Activated CD8-positive, alpha-beta memory T cell treated with anti-CD3 and anti-CD28 coated beads for 4 hours (primary cell): ENCODE results near the gene IGSF21.
"Not testable (repeated sequence)": the region's sequence is repeated elsewhere in the genome, so short reads cannot be mapped to it uniquely, and the experiment has no call there.

Experiments used
- DNase-seq, 2 donors: peaks; one replicate each; pipeline ENCODE4 v3.0.0-alpha.2; 2020; ENCODE audit warnings: low read depth in 2 of 2

Gene IGSF21

DNA sequence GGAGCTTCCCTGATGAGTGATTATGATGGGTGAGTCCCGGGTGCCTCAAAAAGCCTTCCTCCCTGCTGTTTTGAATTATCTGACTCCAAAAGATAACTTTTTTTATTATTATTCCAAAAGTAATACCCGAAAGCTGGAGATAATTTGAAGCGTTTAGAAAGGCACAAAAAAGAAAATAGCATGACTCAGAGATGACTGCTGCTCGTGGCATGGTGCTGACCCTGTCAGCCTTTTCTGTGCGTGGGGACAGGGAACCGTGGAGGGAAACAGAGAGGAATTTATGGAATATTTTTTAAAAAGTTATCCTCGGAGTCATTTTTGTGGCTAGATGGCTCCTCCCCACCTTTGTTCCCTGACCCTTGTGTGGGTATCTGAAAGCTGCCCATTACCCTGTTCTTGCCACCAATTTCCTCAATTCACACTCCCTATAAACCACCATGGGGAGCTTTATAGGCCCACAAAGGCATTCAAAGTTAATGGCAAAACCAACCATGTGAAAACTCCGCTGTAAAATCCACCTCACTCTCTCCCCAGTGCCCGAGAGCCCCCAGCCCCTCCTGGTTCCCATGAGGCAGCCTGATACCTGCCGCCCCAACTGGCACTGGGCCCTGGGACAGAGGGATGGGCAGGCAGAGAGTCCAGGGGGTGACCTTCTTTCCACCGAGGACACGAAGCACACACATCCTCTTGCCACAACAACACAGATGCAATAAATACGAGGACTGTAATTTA, 37.5 kb downstream of the IGSF21 start:
- no peak for DNase-seq

DNA sequence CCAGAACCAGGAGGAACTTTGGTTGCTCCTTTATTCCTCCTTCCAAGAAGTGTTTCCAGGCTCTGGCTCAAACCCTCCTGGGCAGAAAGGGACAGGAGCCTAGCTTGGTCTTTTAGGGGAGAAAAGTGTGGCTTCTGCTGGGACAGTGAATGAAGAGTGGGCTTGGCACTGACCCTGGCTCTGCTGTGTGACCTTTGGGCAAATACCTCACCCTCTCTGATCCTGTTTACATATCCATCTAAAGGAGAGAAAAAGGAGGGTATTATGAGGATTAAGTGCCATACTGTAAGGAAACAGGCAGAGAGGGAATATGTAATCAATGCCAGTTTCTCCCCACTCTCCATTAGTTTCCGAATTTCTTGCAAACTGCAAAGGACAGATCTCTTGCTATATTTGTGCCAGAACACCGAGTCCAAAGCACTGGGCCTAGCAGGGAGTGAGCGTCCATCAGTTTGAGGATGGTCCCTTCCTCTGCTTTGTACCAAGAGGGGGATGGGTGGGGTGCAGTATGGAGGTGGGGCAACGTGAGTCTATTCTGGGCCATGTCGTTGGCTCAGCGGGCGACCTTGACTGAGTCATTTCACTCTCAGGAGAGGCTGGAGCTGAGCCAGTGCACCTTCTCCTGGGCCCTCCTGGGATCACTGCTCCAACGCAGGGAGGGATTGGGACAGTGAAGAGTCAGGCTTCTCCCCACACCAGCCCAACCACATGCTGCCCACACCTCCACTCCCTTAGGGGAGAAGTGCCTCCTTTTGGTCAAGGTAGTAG, 38.4 kb downstream of the IGSF21 start:
- no peak for DNase-seq

- DNase-seq = no peak
Measured at GRCh38 chr1:18146886-18147285, 39.3 kb downstream of the IGSF21 start.

GRCh38 chr1:18147672-18148071, 40.1 kb downstream of the IGSF21 start:
- no peak for DNase-seq

GRCh38 chr1:18148461-18148860, 40.9 kb downstream of the IGSF21 start:
- DNase-seq = no peak

- no peak for DNase-seq
Measured at GRCh38 chr1:18149027-18149641, 41.5 kb downstream of the IGSF21 start.

GRCh38 chr1:18151436-18152122, 44.0 kb downstream of the IGSF21 start:
- no peak for DNase-seq

- DNase-seq = no peak
Measured at GRCh38 chr1:18154430-18155194, 47.0 kb downstream of the IGSF21 start.

DNA sequence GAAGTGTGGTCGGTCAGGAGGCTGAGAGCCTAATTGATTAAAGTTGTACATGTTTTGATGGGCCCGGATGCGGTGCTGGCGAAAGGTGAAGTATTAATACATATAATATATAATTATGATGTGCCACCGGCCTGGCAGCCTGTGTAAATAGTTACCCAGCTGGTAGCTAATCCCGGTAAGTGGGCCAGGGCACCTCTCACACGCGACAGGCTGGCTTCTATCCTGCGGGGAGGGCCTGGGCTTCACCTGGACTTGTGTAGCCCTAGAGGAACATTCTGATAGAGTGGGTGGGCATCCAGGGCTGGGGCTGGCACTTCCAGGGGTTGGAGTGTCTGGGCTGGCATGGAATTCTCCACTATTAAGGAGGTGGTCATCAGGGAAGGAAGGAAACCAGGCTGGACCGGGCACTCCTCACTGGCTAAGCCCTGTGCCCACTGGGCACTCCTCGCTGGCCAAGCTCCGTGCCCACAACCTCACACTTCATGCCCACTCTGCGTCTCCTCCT, 48.3 kb downstream of the IGSF21 start:
- no peak for DNase-seq

- no peak for DNase-seq
Measured at GRCh38 chr1:18157352-18157751, 49.8 kb downstream of the IGSF21 start.

DNA sequence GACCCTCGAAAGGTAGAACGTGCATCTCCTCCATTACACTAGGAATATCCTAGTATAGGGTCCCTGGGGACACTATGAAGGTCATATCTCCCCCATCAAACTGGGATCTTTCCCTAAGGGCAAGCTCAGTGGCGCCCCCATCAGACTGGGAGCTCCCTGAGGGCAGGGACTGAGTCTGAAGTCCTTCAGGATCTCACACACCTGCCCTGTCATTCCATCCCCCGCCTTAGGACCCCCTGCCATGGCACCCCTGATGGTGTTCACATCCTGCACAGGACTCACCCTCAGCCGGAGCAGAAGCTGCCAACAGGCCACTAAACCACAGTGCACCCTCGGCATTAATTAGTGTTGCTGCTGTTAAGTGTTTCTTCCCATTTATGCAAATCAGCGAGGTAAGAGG, 50.4 kb downstream of the IGSF21 start:
- no peak for DNase-seq

DNA sequence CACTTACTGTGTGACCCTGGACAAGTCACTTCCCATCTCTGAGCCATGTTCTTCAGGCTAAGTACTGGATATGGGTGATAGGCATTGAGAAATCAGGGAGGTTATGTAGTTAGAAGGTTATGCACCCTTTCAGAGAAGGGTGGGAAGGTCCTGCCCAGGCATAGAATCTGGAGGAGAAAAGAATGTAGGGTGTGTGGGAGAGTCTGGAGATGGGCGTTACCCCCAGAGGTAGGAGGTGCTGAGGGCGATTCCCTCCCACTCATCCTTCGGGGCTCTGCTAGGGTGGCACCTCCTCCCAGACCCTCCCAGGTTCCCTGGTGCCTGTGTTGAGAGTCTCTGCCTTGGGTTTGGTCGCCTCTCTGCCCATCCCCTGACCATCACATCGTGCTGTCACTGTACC, 51.1 kb downstream of the IGSF21 start:
- no peak for DNase-seq

DNA sequence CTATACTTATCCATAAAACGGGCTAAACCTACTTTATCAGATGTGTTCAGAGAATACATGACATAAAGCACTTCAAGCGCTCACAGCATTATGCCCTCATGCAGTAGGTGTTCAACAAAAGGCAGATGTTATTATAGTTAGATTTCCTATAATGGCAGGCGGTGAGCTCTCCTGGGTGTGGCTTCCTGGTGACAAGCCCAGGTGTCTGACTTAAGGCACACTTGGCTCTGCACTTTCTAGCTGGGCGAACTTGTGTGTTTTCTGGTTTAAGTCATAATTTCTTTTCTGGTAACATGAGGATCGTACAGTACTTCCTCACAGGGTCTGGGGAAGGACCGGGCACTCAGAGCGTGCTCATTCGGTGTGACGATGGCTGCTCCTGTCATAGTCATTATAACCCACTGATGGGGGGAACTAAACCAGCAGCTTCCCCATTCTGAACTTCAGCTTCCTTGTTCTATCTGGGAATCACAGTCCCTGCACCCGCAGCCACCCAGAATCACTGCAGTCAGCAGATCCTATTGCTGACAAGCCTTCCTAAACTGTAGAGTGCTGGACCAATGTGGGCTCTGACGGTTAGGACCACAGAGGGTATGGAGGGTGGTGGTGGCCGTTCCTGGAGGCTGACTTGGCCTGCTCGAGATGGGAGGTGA, 52.8 kb downstream of the IGSF21 start:
- no peak for DNase-seq

GRCh38 chr1:18161690-18162089, 54.1 kb downstream of the IGSF21 start:
- DNase-seq = no peak

DNA sequence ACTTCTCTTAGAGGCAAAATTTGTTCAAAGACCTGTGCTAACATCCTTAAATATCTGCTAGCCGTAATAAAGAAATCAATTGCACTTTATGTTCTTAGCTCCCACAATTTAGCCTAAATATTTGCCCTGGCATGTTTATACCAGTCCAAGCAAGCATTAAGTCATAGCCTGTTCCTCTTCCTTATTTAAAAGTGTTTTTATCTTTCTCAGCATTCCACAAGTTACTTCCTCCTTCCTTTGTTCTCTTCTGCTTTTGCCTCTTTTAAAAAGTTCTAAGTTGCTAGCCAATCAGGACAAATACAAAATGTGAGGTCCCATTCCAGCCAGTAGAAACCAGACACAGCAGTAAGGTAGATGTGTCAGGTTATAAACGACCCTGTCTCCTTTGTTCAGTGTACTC, 58.0 kb downstream of the IGSF21 start:
- DNase-seq = not testable (repeated sequence)

DNA sequence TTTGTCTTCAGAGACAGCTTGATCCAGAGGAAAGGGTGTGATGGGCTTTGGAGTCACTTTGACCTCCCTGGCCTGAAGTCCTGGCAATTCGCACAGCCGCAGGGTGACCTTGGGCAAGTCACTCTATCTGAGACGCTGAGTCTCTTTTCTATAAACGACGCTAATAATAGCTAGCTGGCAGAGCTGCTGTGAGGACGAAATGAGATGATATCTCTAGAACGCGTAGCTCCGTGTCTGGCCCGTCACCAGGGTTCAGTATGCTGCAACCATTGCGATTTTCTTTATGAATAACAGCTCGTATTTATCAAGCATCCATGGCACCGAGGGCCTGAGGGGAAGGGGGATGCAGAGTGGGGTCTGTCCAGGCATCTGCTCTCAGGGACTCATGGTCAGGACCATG, 58.7 kb downstream of the IGSF21 start:
- no peak for DNase-seq

DNA sequence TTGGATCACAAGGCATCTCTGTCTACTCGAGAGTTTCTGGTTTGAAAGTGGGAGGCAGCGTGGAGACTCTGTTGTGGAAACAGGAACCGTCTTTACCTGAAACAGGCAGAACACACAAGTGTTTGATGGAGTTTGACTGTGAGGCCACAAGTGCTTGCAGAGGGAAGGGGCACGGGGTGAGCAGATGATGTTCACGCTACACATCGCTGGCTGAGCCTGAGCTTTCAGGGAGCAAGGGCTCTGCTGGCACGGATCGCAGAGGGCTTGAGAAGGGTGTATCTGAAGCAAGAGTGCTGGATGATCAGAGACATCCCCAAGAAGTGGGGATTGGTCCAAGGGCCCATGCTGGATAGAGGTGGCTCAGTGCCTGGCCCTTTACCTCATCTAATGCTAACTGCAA, 59.3 kb downstream of the IGSF21 start:
- no peak for DNase-seq

- DNase-seq = no peak
Measured at GRCh38 chr1:18170444-18170843, 62.8 kb downstream of the IGSF21 start.

DNA sequence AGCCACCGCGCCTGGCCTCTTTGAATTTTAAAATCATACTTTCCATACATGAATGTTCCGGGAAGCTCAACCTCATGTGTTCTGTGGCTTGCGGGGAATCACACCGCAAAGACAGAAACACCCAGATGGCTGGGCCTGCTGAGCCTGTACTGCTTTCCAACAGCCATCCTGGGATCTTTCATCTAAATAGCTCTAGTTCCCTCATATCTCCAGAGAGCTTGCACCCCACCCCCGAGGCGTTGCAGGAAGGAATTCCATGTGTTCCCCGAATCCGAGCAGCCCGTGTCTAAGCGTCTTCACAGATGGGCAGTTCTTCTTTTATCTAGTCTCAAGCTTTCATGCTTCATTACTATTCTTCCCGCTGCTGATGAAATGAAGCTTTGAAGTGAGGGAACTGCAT, 66.4 kb downstream of the IGSF21 start:
- no peak for DNase-seq

- DNase-seq = no peak
Measured at GRCh38 chr1:18175051-18175450, 67.5 kb downstream of the IGSF21 start.
